ENCODE data around the gene SMC4.

The SMC4 gene

GRCh38 chr3:160378331-160379109, 20.9 kb upstream of the SMC4 start:
- ChIA-PET CTCF (interaction anchor here (0.6 to 1.0 kb wide), 2 partner anchors 35 to 36 kb away, joined by 3 read pairs; no protein-coding TSS in a partner anchor), POLR2A (interaction anchor here (0.5 kb wide), 1 partner anchor 194 kb away, joined by 3 read pairs; no protein-coding TSS in a partner anchor)
- no peak overlapping the region for H3K4me3 ChIP-seq (ENCODE audit: low read depth, low read length)
- DNase-seq (ENCODE audit: low read depth, low spot score), result no peak
- TF ChIP-seq, protein P1, sequence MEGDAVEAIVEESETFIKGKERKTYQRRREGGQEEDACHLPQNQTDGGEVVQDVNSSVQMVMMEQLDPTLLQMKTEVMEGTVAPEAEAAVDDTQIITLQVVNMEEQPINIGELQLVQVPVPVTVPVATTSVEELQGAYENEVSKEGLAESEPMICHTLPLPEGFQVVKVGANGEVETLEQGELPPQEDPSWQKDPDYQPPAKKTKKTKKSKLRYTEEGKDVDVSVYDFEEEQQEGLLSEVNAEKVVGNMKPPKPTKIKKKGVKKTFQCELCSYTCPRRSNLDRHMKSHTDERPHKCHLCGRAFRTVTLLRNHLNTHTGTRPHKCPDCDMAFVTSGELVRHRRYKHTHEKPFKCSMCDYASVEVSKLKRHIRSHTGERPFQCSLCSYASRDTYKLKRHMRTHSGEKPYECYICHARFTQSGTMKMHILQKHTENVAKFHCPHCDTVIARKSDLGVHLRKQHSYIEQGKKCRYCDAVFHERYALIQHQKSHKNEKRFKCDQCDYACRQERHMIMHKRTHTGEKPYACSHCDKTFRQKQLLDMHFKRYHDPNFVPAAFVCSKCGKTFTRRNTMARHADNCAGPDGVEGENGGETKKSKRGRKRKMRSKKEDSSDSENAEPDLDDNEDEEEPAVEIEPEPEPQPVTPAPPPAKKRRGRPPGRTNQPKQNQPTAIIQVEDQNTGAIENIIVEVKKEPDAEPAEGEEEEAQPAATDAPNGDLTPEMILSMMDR (IDR thresholded peaks at IDR 0.05; ENCODE audit: insufficient read depth, low read length, missing control alignments), result no peak

GRCh38 chr3:160379628-160380214, 19.7 kb upstream of the SMC4 start:
- POLR2A ChIA-PET, result no interaction called here
- H3K4me3 ChIP-seq (ENCODE audit: low read depth, low read length), result no peak overlapping the region

DNA sequence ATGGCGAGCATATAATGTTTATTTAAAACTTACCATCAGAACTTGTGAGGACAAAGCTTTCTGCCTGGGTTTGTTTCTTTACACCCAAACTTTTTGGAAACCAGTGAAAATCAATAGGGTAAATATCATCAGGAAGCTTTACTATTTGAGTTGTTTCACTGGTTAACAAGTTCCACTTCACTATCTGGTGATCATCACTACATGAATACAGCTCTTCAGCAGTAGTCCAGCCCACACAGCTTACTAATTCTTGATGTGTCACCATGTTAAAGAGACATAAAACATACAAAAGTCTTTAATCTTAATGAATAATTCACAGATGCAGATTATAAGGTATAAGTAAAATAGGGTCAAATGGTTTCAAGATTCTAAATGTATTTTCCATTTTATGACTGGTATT, 18.0 kb upstream of the SMC4 start:
- POLR2A ChIA-PET, result no interaction called here
- CTCF ChIA-PET, result interaction anchor here (1.1 to 1.5 kb wide), 3 partner anchors 13 to 218 kb away, joined by 3 to 5 read pairs (median 3); no protein-coding TSS in a partner anchor
- TF ChIP-seq, protein P1 (IDR thresholded peaks at IDR 0.05; ENCODE audit: insufficient read depth, low read length, missing control alignments), result no peak
- H3K4me3 ChIP-seq (ENCODE audit: low read depth, low read length), result no peak overlapping the region
- no peak for DNase-seq (ENCODE audit: low read depth, low spot score)

More at GRCh38 chr3:160379628-160380214, 19.7 kb upstream of the SMC4 start:
- DNase-seq (ENCODE audit: low read depth, low spot score), result no peak
- CTCF ChIA-PET, result interaction anchor here (1.5 kb wide), 1 partner anchor 14 kb away, joined by 5 read pairs; no protein-coding TSS in a partner anchor
- TF ChIP-seq, protein P1 (IDR thresholded peaks at IDR 0.05; ENCODE audit: insufficient read depth, low read length, missing control alignments), result no peak

DNA sequence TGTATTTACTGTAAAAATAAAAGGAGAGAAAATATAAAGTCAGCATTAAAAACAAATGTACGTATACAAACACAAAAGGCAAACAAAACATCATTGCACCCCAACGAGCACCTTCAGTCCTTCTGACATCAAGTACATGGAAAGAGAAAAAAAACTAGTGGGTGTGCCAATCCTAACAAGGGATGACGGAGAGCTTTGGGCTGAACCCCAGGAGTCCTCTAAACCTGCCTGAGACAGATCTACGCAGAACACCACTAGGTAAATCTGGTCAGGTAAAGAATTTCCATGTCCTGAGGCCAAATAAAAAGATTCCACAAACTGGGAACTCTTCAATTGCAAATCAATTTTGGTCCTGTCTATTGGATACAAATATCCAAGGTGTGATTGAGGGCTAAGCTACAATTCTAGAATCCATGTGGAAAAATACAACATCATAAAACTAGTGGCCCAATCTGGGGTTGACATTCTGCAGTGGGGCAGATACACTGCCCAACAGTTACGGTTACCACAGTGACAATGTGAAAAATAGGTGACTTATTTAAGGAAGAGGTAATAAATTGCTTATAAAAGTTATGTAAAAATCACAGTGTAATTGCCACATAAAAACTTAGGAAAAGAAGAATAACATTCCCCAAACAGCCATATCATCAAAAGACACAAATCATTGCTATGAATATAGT, 14.7 kb upstream of the SMC4 start:
- ChIA-PET POLR2A (no interaction called here), CTCF (interaction anchor here (1.2 kb wide), 1 partner anchor 9 kb away, joined by 3 read pairs; no protein-coding TSS in a partner anchor)
- DNase-seq (ENCODE audit: low read depth, low spot score), result no peak
- TF ChIP-seq, protein P1 (IDR thresholded peaks at IDR 0.05; ENCODE audit: insufficient read depth, low read length, missing control alignments), result no peak
- no peak overlapping the region for H3K4me3 ChIP-seq (ENCODE audit: low read depth, low read length)

GRCh38 chr3:160390565-160391138, 8.8 kb upstream of the SMC4 start:
- POLR2A ChIA-PET, result no interaction called here
- TF ChIP-seq, protein P1 (IDR thresholded peaks at IDR 0.05; ENCODE audit: insufficient read depth, low read length, missing control alignments), result no peak
- H3K4me3 ChIP-seq (ENCODE audit: low read depth, low read length), result no peak overlapping the region
- no peak for DNase-seq (ENCODE audit: low read depth, low spot score)
- CTCF ChIA-PET, result interaction anchor here (1.5 kb wide), 1 partner anchor 227 kb away, joined by 6 read pairs; no protein-coding TSS in a partner anchor

Data from AG04449 (cell line).